GM15510 (cell line): Measurements from ENCODE around the gene CRLF2.

Source experiments
- POLR2A ChIP-seq: IDR thresholded peaks from 3 replicates; pipeline ENCODE4 v1.6.1; 2011; ENCODE audit warnings: borderline replicate concordance; ENCODE audit not compliant: insufficient read length; ENCODE audit errors: extremely low read depth

Gene CRLF2

GRCh38 chrX:1150569-1151347, 61.7 kb downstream of the CRLF2 start:
- TF ChIP-seq POLR2A, result no peak

- TF ChIP-seq POLR2A, result no peak
Measured at GRCh38 chrX:1147611-1148515, 64.6 kb downstream of the CRLF2 start.

GRCh38 chrX:1144293-1144692, 68.2 kb downstream of the CRLF2 start:
- no peak for TF ChIP-seq POLR2A
